ENCODE data around the gene PHOX2B. TPM values are rescaled to one million over a fixed set of nuclear protein-coding genes. Genes with fewer than 3 reads are reported as not detected.

Gene PHOX2B
- total and polyA plus RNA-seq, 4 donors: not detected

GRCh38 chr4:41747230-41748055 lies 1.1 kb downstream of the PHOX2B start:
- no peaks in the 10 kb centered on the region for H3K36me3 ChIP-seq (ENCODE audit: control insufficient read depth in 4 of 4, insufficient read depth in 3 of 4, low read depth in 1 of 4, low read length in 3 of 4)
- 7% methylated on average over 49 of the region's 49 CpGs for WGBS
- peaks cover 9 to 43% (median 32%) of the 10 kb centered on the region in 4 donors for H3K27me3 ChIP-seq (ENCODE audit: control insufficient read depth in 4 of 4, insufficient read depth in 4 of 4, low read length in 3 of 4)
- TF ChIP-seq ATF3 (IDR thresholded peaks at IDR 0.05) (no peak), HNF4G (IDR thresholded peaks at IDR 0.05) (no peak), RXRA (IDR thresholded peaks at IDR 0.05) (no peak)
- no peak overlapping the region for H3K4me3 ChIP-seq (ENCODE audit: low read depth in 1 of 3, low read length in 3 of 3)
- peaks cover 7 to 22% (median 12%) of the 10 kb centered on the region in 4 donors for H3K4me1 ChIP-seq (ENCODE audit: control insufficient read depth in 4 of 4, insufficient read depth in 4 of 4, low read length in 3 of 4)
- no peak overlapping the region for H3K27ac ChIP-seq (ENCODE audit: low read depth in 1 of 2, low read length in 2 of 2)
- H3K9me3 ChIP-seq (ENCODE audit: control insufficient read depth in 4 of 4, low read length in 3 of 4): peaks cover 0 to 5% (median 1%) of the 10 kb centered on the region in 4 donors
- H3K9ac ChIP-seq (ENCODE audit: low read depth in 1 of 2, low read length in 2 of 2): no peak overlapping the region
- no peak for DNase-seq (ENCODE audit: low spot score)

GRCh38 chr4:41746440-41747229 lies 1.9 kb downstream of the PHOX2B start:
- no peaks in the 10 kb centered on the region for H3K36me3 ChIP-seq (ENCODE audit: control insufficient read depth in 4 of 4, insufficient read depth in 3 of 4, low read depth in 1 of 4, low read length in 3 of 4)
- H3K27ac ChIP-seq (ENCODE audit: low read depth in 1 of 2, low read length in 2 of 2): no peak overlapping the region
- peaks cover 7 to 22% (median 12%) of the 10 kb centered on the region in 4 donors for H3K4me1 ChIP-seq (ENCODE audit: control insufficient read depth in 4 of 4, insufficient read depth in 4 of 4, low read length in 3 of 4)
- H3K9me3 ChIP-seq (ENCODE audit: control insufficient read depth in 4 of 4, low read length in 3 of 4): peaks cover 0 to 5% (median 1%) of the 10 kb centered on the region in 4 donors
- TF ChIP-seq HNF4A (conservative IDR thresholded peaks at IDR 0.05): no peak
- TF ChIP-seq FOXA2 (IDR thresholded peaks at IDR 0.05): no peak
- no peak for TF ChIP-seq TAF1 (conservative IDR thresholded peaks at IDR 0.05)
- TF ChIP-seq MAX (IDR thresholded peaks at IDR 0.05): no peak
- TF ChIP-seq HNF4G (IDR thresholded peaks at IDR 0.05): no peak
- TF ChIP-seq SP1 (IDR thresholded peaks at IDR 0.05): no peak
- TF ChIP-seq ZBTB33 (IDR thresholded peaks at IDR 0.05): no peak
- TF ChIP-seq RAD21 (IDR thresholded peaks at IDR 0.05): no peak
- TF ChIP-seq RXRA (IDR thresholded peaks at IDR 0.05): no peak
- TF ChIP-seq CTCF (IDR thresholded peaks at IDR 0.05; ENCODE audit: low read depth, low read length, missing input control): no peak
- 10% methylated on average over 37 of the region's 37 CpGs for WGBS
- H3K9ac ChIP-seq (ENCODE audit: low read depth in 1 of 2, low read length in 2 of 2): no peak overlapping the region
- DNase-seq (ENCODE audit: low spot score): no peak
- peak overlapping the region in 1 of 3 donors; percentile 22 for H3K4me3 ChIP-seq (ENCODE audit: low read depth in 1 of 3, low read length in 3 of 3)
- peaks cover 8 to 43% (median 32%) of the 10 kb centered on the region in 4 donors for H3K27me3 ChIP-seq (ENCODE audit: control insufficient read depth in 4 of 4, insufficient read depth in 4 of 4, low read length in 3 of 4)

All from liver (tissue), 9 donors.